Keratinocyte (primary cell): ENCODE data around the gene ACTG1. TPM values are rescaled to one million over a fixed set of nuclear protein-coding genes. Genes with fewer than 3 reads are reported as not detected.

ENCODE experiments used
- DNase-seq: peaks from one replicate; pipeline ENCODE4 v3.0.0-alpha.2; 2011; ENCODE audit warnings: low read depth, missing footprints, low spot score
- FAIRE-seq: peaks from 2 replicates; lab custom pipeline; 2011; peaks lifted over from hg19 to GRCh38; lab: Jason Lieb, UNC
- H2AFZ ChIP-seq: 2 replicates; pipeline ENCODE4 v1.6.0; 2012; ENCODE audit warnings: low read length, control low read depth, inconsistent platforms; ENCODE audit not compliant: control insufficient read depth
- H3K27ac ChIP-seq: 2 replicates; pipeline ENCODE4 v1.5.1; 2011; ENCODE audit warnings: low read length; ENCODE audit not compliant: control insufficient read depth, insufficient read depth
- H3K27me3 ChIP-seq: 3 replicates; pipeline ENCODE4 v1.6.0; 2011; ENCODE audit warnings: low read length; ENCODE audit not compliant: control insufficient read depth, insufficient read depth; ENCODE audit errors: extremely low read depth
- H3K36me3 ChIP-seq, 2 experiments: 2 replicates in 1 of 2; 3 replicates in 1 of 2; pipeline ENCODE4 v1.5.1; 2011; ENCODE audit warnings: low read length in 2 of 2, mild to moderate bottlenecking in 1 of 2; ENCODE audit not compliant: control insufficient read depth in 2 of 2, insufficient read depth in 2 of 2; ENCODE audit errors: extremely low read depth in 1 of 2
- H3K4me1 ChIP-seq: 3 replicates; pipeline ENCODE4 v1.5.1; 2011; ENCODE audit warnings: low read length; ENCODE audit not compliant: control insufficient read depth, insufficient read depth; ENCODE audit errors: extremely low read depth
- H3K4me2 ChIP-seq: 3 replicates; pipeline ENCODE4 v1.6.0; 2011; ENCODE audit warnings: low read depth, low read length; ENCODE audit not compliant: control insufficient read depth, insufficient read depth; ENCODE audit errors: extremely low read depth
- H3K4me3 ChIP-seq, 3 experiments: fragments of 200-600 bp in 1 of 3; sonication (generic) in 1 of 3; 2 replicates in 2 of 3; 3 replicates in 1 of 3; pipeline ENCODE4 v1.5.1; 2011 to 2016; ENCODE audit warnings: low read length in 3 of 3, mild to moderate bottlenecking in 3 of 3, control low read depth in 2 of 3, inconsistent platforms in 1 of 3, low read depth in 1 of 3, mixed read lengths in 1 of 3, mixed run types in 1 of 3, moderate library complexity in 1 of 3; ENCODE audit not compliant: control insufficient read depth in 2 of 3, insufficient read depth in 2 of 3; ENCODE audit errors: extremely low read depth in 1 of 3
- H3K79me2 ChIP-seq: 2 replicates; pipeline ENCODE4 v1.6.0; 2012; ENCODE audit warnings: low read length; ENCODE audit not compliant: control insufficient read depth, insufficient read depth
- H3K9ac ChIP-seq: 3 replicates; pipeline ENCODE4 v1.6.0; 2011; ENCODE audit warnings: low read length; ENCODE audit not compliant: control insufficient read depth, insufficient read depth; ENCODE audit errors: extremely low read depth
- H3K9me1 ChIP-seq: 3 replicates; pipeline ENCODE4 v1.6.0; 2011; ENCODE audit warnings: low read length; ENCODE audit not compliant: control insufficient read depth, insufficient read depth; ENCODE audit errors: extremely low read depth
- H3K9me3 ChIP-seq: 2 replicates; pipeline ENCODE4 v1.5.1; 2012; ENCODE audit warnings: low read depth, low read length; ENCODE audit not compliant: control insufficient read depth
- H4K20me1 ChIP-seq: 3 replicates; pipeline ENCODE4 v1.6.0; 2011; ENCODE audit warnings: low read length; ENCODE audit not compliant: control insufficient read depth, insufficient read depth; ENCODE audit errors: extremely low read depth
- EZH2 ChIP-seq: IDR thresholded peaks from one replicate; pipeline ENCODE4 v1.6.1; 2012; ENCODE audit warnings: inconsistent platforms, mild to moderate bottlenecking, low read length, moderate library complexity
- dilution Hi-C: fragments of 300-500 bp; cut with MboI; formaldehyde crosslinking; loops from one replicate; pipeline ENCODE4 v1.7.0; 2020; ENCODE audit warnings: low sequenced_read_pairs; ENCODE audit not compliant: extremely low pct_ligation_motif_present
- polyA plus RNA-seq, 5 experiments: library from polyadenylated mRNA; depleted of rRNA in 3 of 5; stranded (reverse) in 3 of 5; stranded (forward) in 1 of 5; unstranded in 1 of 5; fragments of >200 nt; gene quantifications; 1 replicate in 1 of 5; 2 replicates in 3 of 5; 3 replicates in 1 of 5; pipeline versions ENCODE4 v1.2.1 to v1.2.3, GENCODE V29; 2011 to 2012; ENCODE audit warnings: missing spikeins in 2 of 5, low read depth in 1 of 5, low replicate concordance in 1 of 5
- TF ChIP-seq, protein P1 (sequence below), 3 experiments: IDR thresholded peaks in 1 of 3; conservative IDR thresholded peaks in 1 of 3; optimal IDR thresholded peaks in 1 of 3; 2 replicates in 2 of 3; 3 replicates in 1 of 3; pipeline versions ENCODE3 to v1.5.1; 2011; ENCODE audit warnings: low read length in 3 of 3, mild to moderate bottlenecking in 3 of 3, moderate library complexity in 2 of 3, control low read depth in 1 of 3, inconsistent platforms in 1 of 3; ENCODE audit not compliant: insufficient read depth in 2 of 3; ENCODE audit errors: extremely low read depth in 1 of 3

The ACTG1 gene
- polyA plus RNA-seq, 1 donor (not counting 4 experiments of a cell fraction or from before 2014, with no cell fraction given), result 1,867 TPM

DNA sequence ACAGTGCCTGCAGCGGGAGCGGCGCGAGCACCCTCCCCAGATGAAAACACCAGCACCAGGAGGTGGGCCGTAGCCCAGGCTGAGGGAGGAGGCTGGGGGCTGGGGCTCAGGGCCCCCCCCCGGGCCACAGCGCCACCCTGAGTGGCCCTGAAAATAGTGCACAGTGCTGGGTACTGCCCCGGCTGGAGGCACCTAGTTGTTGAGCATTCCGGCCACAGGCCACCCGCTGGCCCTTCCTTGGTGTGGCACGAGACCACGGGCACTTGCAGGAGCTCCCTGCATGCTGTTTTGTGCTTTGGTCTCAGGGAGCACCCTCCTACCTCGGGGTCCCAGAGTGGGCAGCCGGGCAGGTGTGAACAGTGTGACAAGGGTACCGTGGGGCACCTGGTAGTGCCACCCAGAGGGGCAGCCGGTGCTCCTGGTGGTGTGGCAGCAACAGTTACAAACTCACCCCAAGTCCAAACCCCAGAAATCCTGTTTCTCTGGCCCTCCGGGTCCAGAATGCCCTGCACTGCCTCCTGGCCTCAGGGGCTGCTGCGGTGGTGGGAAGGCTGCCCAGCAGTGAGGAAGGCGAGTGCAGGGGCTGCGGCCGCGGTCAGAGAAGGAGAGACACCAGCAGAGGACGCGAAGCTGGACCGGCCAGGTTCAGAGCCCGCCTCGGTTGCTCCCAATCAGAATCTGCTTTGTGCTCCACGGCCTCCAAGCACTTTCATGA is 27.5 kb upstream of the ACTG1 start:
- H3K4me2 ChIP-seq, result no peak overlapping the region
- H3K27ac ChIP-seq, result no peak overlapping the region
- dilution Hi-C loops, result no loop called here
- no peaks in the 10 kb centered on the region for H3K79me2 ChIP-seq
- H3K36me3 ChIP-seq, result peaks cover 20 to 21% of the 10 kb centered on the region in 2 experiments
- peaks cover 7% of the 10 kb centered on the region for H4K20me1 ChIP-seq
- FAIRE-seq (no peak), DNase-seq (no peak)
- no peak overlapping the region for H3K9ac ChIP-seq
- H2AFZ ChIP-seq, result no peak overlapping the region
- peaks cover 22% of the 10 kb centered on the region for H3K27me3 ChIP-seq
- no peak overlapping the region for H3K4me3 ChIP-seq
- H3K9me1 ChIP-seq, result no peaks in the 10 kb centered on the region
- no peaks in the 10 kb centered on the region for H3K9me3 ChIP-seq
- H3K4me1 ChIP-seq, result peaks cover 3% of the 10 kb centered on the region
- TF ChIP-seq EZH2, result no peak
- TF ChIP-seq, protein P1, sequence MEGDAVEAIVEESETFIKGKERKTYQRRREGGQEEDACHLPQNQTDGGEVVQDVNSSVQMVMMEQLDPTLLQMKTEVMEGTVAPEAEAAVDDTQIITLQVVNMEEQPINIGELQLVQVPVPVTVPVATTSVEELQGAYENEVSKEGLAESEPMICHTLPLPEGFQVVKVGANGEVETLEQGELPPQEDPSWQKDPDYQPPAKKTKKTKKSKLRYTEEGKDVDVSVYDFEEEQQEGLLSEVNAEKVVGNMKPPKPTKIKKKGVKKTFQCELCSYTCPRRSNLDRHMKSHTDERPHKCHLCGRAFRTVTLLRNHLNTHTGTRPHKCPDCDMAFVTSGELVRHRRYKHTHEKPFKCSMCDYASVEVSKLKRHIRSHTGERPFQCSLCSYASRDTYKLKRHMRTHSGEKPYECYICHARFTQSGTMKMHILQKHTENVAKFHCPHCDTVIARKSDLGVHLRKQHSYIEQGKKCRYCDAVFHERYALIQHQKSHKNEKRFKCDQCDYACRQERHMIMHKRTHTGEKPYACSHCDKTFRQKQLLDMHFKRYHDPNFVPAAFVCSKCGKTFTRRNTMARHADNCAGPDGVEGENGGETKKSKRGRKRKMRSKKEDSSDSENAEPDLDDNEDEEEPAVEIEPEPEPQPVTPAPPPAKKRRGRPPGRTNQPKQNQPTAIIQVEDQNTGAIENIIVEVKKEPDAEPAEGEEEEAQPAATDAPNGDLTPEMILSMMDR (optimal IDR thresholded peaks at IDR 0.05 in 1 of 3, IDR thresholded peaks at IDR 0.05 in 1 of 3, conservative IDR thresholded peaks at IDR 0.05 in 1 of 3; ENCODE audit: extremely low read depth in 1 of 3, insufficient read depth in 2 of 3, low read length in 3 of 3), result no peak

DNA sequence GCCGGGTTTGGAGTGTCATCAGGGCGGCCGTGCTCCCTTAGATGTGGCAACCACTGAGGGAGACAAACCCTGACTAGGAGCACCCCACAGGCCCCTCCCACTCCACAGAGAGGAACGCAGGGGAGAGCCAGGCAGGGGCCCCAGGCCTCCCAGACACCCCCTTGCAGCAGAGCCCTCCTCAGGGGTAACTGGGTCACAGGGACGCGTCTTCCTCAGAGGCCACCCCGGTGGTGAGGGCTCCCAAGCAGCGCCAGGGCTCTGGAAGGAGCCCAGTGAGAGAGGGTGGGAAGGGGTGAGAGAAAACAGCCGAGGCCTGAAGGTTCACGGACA is 26.9 kb upstream of the ACTG1 start:
- no peak overlapping the region for H2AFZ ChIP-seq
- dilution Hi-C loops, result no loop called here
- FAIRE-seq (no peak), DNase-seq (no peak)
- no peak for TF ChIP-seq EZH2
- TF ChIP-seq, protein P1 (optimal IDR thresholded peaks at IDR 0.05 in 1 of 3, IDR thresholded peaks at IDR 0.05 in 1 of 3, conservative IDR thresholded peaks at IDR 0.05 in 1 of 3; ENCODE audit: extremely low read depth in 1 of 3, insufficient read depth in 2 of 3, low read length in 3 of 3), result no peak
- peaks cover 24% of the 10 kb centered on the region for H3K27me3 ChIP-seq
- peaks cover 7% of the 10 kb centered on the region for H4K20me1 ChIP-seq
- H3K4me1 ChIP-seq, result peaks cover 3% of the 10 kb centered on the region
- H3K4me3 ChIP-seq, result no peak overlapping the region
- no peak overlapping the region for H3K4me2 ChIP-seq
- H3K27ac ChIP-seq, result no peak overlapping the region
- H3K9me1 ChIP-seq, result no peaks in the 10 kb centered on the region
- peaks cover 20% of the 10 kb centered on the region in 2 experiments for H3K36me3 ChIP-seq
- H3K79me2 ChIP-seq, result no peaks in the 10 kb centered on the region
- no peak overlapping the region for H3K9ac ChIP-seq
- no peaks in the 10 kb centered on the region for H3K9me3 ChIP-seq
